GM18868 (cell line): Measurements from ENCODE around the gene ADGRB3.
"Not testable (repeated sequence)": the region's sequence is repeated elsewhere in the genome, so short reads cannot be mapped to it uniquely, and the experiment has no call there.

Source experiments
- ATAC-seq: cut with Tn5 transposase; IDR thresholded peaks from one replicate; pipeline ENCODE4 v1.9.1; 2021; ENCODE audit warnings: mild to moderate bottlenecking, moderate library complexity; ENCODE audit not compliant: unreplicated experiment

Gene ADGRB3

DNA sequence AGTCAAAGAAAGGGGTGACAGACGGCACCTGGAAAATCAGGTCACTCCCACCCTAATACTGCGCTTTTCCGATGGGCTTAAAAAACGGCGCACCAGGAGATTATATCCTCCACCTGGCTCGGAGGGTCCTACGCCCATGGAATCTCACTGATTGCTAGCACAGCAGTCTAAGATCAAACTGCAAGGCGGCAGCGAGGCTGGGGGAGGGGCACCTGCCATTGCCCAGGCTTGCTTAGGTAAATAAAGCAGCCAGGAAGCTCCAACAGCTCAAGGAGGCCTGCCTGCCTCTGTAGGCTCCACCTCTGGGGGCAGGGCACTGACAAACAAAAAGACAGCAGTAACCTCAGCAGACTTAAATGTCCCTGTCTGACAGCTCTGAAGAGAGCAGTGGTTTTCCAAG, 277.7 kb downstream of the ADGRB3 start:
- not testable (repeated sequence) for ATAC-seq

DNA sequence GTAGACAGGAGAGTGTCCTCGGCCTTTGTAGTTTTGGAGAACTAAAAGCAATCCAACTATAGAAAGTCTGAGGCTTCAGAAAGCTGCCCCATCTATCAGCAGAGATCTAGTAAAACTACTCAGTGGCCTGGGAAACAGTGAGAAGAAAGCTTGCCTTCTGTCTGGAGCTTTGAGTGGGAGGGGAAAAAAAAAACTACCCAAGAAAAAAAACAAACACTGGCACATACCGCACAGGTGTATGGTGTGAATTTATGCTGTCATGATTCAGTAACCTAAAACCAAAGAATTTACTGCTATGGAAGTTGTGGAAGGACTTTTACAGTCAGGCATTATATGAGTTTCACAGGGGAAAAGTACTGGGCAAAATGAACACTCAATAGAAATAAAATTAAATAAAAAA, 280.5 kb downstream of the ADGRB3 start:
- no peak for ATAC-seq

DNA sequence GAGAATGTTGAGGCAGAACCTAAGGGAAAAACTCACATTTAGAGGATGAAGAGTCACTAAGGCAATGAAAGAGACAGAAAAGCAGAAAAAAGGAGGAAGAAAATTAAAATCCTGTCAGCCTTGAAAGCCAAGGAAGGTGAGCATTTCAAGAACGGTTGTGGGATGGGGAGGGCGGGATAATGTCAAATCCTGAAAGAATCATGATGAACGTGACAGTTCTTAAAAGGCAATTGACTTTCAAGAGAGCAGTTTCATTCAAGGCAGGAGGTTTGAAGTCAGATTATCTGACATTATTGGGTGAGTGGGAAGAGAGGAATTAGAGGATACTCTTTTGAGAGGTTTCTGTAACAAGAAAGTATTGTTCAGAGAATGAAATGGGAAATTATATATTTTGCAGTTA, 284.5 kb downstream of the ADGRB3 start:
- ATAC-seq: no peak

DNA sequence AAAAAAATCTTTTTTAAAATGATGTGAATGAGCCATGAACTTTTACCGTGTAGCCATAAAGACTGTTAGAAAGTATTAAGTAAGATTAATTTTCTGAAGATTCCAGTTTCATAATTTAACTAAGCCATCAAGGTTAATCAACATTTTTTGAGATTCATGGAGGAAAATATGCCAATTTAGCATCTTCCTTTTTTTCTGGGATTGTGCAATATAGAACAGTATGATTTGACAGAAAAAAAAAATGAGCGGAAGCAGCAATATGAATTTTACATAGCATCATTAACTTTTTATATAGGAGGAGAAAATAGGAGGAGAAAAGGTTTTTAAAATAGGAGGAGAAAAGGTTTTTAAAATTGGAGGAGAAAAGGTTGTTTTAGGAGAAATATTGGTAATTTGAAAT, 306.3 kb downstream of the ADGRB3 start:
- ATAC-seq: no peak

DNA sequence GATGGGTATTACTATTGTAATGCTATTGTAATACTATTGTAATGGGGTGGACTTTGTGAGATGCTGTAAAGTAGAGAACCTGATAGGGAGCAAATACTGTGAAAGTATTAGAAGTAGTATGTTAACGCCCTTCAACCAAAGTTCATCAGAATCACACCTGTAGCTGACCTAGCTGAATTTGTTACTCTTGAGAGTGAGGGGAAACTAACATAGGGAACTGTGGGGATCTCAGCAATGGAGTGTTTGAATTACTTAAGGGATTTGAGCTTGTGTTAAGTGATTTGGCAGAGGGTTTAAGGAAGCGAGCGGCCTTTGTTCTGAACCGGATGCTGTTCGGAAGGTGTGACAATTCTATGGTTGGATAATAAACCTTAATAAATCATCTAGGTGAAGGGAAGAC, 312.6 kb downstream of the ADGRB3 start:
- no peak for ATAC-seq

DNA sequence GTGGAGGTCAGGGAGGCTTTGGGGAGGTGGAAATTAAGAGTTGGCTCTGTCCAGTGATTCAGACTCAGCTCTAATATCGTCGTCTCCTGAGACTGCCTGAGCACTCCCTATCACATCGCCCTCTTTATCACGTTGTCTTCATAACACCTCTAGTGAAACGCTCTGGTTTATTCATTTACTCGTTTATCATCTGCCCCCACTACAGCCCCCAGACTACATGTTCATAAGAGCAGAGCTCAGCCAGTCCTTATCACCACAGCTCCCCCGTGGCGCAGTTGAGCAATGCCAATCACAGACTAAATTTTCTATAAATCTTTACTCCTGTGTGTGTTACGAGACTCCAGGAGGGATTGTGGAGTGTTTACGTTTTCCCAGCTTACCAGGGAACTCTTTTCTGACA, 316.2 kb downstream of the ADGRB3 start:
- no peak for ATAC-seq

DNA sequence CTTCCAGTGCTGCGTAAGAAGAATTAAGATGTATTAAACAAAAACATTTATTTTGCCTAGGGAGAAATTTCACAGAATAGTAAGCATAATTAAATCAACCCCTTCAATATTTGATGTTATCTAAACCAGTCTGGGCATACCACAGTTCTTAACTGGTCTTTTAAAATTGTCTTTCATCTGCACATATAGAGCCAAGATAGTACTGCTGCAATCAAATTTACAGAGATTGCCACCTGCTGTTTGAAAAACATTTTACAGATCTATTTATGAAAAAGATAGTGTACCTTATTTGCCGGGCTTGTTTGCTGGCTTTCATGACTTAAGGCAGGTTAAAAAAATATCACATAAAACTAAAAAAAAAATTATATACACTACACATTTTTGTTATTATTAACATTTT, 323.2 kb downstream of the ADGRB3 start:
- ATAC-seq: peak; percentile 57

DNA sequence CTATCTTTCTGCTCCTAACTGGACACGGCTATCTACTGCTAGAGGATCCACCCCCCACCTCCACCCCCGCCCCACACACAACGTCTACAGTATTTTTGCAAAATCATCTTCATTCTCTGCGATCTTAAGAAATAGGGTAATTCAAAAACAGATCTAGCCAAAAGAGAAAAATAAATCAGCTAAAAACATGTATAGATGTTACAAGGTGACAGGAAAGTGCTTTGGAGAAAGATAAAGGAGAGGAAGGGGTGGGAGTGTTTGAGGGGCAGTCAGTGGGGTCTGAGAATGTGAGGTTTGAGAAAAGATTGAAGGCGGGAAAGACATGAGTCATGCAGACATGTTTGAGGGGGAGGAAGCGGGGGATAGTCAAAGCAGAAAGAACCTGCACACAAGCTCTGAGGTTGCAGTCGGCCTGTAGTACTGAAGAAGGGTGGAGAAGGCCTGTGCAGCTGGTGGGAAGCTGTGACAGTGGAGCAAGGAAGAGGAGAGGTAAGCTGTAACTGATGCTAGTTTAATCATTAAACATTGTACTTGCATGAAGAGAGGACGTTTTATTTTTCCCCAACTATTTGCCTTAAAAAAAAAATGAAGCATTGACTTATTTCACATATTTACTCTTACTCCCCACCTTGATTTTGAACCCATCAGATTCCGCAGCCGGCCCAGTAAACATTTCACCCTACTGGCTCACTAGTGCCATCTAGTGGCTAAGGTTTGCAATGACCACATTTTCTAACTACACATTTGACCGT, 332.6 kb downstream of the ADGRB3 start:
- ATAC-seq: peak; percentile 82

DNA sequence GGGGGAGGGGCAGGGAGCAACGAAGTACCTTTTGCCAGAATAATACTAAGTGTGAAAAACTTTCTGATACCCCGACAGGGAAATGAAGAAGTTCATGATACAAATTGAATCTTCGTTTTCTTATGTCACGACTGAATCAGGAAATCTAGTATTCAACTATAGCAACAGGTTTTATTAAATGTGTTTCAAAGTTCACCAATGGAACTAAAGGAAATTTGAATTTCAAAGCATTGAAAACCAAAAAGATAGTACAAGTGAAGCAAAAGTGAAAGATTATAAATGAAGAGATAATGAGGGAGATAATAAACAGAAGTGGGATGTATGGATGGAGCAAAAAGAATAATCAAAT, 333.2 kb downstream of the ADGRB3 start:
- ATAC-seq: no peak

DNA sequence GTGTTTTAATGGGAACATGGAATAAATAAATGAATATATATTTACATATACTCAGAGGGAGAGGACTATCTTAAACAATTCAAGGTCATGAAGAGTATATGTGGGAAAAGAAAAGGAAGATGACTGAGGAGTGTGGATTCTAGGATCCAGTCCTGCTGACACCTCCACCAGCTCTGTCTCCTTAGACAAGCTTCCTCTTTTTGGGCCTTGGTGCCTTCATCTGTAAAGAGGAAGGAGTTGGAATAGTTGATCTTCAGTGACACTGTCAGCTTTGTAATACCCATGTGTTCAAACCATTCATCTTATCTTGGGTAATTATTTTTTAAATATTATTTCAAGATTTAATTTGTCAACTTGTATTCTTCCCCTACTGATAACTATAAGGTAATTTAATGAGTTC, 338.0 kb downstream of the ADGRB3 start:
- no peak for ATAC-seq

DNA sequence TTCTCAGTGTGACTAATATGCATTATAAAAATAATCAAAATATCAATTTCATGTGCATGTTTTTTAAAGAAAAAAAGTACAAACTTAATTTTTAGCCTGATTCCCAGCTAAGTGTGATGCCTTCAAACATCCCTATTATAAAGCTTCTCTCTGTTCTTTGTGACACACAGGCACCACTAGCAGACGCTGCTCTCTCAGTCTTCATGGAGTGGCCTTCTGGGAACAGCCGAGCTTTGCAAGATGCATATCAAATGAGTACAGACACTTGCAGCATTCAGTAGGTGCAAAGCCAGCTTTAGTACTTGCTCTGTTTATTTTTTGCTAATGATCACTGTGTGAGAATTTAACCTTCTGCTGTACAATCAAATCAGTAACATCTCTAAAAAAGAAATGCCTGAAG, 340.0 kb downstream of the ADGRB3 start:
- ATAC-seq: no peak

DNA sequence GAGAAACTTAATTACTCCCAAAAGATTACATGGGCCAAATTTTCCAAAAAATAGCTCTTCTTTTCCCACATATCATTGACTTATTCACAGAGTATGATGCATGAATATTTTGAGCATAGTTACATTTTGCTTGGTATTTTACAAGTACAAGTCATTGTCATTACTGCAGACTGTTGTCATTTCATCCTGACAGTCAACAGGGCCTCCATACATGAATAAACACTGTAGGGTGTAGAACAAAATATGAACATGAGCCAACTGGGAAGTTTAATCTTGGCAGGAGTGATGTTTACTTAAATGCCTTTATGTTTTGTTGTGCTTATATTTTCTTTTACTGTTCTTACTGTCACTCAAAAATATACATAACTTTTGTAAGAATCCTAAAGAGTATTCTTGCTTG, 340.7 kb downstream of the ADGRB3 start:
- ATAC-seq: no peak

DNA sequence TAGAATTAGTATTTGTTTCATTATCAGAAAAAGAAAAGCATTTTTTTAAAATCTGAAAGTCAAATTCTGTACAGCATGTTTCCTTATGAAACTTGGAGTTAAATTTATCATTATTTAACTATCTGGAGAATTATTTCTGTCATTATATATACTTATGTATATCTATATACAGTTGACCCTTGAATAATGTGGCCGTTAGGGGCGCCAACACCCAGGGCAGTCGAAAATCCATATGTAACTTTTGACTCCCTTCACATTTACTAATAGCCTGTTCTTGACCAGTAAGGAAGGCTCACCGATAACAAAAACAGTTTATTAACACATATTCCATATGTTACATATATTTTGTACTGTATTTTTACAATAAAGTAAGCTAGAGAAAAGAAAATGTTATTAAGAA, 341.2 kb downstream of the ADGRB3 start:
- no peak for ATAC-seq

DNA sequence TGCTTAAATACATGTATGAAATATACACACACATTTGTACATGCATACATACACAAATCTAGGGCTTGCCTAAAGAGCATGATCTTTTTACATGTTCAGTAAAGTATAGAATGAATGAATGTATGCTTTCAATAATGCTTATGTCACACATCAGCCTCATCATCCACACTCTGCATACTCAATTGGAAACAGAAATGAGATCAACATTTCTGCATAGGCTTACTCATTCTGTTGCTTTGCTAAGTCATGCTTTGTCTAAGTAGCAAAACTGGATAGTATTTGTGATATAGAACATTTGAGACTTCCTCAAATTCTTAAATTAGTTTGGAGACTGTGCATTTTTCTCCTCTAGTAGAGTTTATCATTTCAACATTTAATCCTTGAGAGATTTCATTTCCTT, 343.3 kb downstream of the ADGRB3 start:
- no peak for ATAC-seq

DNA sequence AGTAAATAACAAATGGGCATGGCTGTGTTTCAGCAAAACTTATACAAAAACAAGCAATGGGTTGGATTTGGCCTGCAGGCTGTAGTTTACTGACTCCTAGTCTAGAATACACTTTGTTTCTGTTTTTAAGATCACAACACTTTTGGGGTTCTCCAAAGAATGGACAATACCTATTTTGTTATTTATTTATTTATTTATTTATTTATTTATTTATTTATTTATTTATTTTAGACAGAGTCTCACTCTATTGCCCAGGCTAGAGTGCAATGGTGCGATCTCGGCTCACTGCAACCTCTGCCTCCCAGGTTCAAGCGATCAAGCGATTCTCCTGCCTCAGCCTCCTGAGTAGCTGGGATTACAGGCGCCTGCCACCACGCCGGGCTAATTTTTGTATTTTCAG, 346.6 kb downstream of the ADGRB3 start:
- ATAC-seq: not testable (repeated sequence)

DNA sequence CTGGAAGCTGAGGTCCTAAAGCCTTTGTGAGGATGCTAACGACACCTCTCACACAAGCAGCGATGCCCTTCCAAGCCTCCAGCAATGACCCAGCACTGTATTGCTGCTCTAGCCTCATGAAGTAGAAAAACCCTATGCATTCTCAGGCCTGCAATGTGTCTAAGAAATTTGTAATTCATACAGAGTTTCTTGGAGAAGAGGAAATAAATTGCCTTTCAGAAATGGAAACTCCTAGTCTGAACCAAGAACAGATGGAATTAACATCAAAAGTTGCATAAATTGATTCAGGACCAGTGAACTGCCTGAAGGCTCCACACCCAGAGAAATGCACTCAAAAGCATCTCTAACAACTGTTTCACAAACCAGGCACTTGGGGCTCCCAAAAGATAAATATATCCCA, 353.6 kb downstream of the ADGRB3 start:
- no peak for ATAC-seq

DNA sequence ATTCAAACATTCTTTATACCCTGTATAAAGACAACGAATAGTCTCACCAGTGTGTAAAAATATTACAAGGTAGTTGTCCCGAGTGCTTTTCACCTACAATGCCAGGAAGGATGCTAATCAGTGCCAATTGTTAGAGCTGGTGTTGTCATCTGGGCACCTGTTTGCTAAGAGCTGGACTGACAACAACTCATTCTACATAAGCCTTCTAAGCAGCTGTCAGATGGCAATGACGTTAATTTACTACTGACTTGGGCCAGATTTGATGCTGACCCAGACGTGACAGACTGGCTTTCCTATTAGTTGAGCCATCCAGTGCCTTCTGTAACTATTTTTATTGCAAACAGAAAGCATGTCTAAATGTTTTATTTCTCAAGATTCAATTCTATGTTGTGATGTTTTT, 355.2 kb downstream of the ADGRB3 start:
- ATAC-seq: no peak

DNA sequence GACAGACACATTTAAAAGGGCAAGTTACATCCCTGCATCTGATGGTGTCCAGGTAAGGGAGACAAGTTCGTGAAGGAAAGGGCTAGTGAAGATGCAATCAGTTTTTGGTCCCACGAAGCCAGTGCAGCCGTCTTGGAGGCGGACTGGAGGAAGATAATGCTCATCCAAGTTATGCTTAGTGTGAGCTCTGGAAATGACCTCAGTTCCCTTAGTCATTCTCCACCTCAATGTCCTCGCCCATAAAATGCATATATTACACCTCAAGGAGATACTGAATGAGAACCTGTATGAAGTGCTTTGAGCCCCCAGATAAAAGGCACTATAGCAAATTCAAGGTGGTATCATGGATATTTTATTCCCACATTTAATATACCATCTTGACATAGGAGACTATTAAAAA, 358.8 kb downstream of the ADGRB3 start:
- no peak for ATAC-seq

DNA sequence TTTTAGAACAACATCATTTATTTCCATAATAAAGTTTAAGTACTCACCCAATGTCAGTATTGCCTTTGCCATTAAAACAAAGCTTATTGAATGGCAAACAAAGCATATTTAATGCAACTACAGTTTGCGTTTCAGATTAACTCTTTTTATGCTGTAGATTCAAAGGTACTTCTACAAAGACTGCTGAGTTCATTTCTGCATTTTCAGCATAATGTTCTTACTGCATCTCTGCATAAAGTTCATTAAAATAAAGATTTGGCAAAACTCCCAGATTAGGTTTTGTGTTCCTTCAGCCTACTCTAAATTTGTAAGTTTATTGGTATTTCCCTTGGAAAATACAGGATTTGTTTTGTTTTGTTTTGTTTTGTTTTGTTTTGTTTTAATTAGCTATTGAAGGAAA, 359.4 kb downstream of the ADGRB3 start:
- ATAC-seq: no peak

DNA sequence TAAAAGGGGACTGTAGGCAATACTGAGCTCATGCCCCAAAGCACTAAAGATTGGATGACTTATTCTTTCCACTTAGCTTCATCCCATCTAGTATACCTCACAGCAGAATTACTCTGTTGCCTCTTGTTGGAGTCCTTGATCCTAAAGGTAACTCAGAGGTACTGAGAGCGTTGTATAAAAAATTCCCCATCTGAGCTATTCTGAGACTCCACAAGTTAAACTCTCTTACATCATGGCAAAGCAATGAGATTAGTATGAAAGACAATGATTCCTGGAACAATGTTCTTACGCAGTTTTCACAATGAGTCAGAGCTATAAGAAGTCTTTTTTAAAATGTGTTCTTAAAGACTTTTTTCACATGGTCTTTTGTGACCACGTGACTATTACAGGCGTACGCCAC, 370.1 kb downstream of the ADGRB3 start:
- no peak for ATAC-seq

DNA sequence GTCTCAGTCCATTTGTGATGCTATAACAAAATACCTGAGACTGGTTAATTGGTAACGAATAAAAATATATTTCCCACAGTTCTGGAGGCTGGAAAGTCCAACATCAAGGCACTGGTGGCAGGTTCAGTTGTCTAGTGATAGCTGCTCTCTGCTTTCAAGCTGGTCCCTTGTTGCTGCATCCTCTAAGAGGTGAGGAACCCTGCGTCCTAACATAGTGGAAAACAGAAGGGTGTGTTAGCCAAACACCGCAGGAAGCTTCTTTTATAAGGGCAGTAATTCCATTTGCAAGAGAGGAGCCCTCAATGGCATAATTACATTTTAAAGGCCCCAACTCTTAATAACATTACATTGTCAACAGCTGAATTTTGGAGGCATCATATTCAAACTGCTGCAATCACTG, 372.7 kb downstream of the ADGRB3 start:
- ATAC-seq: no peak

DNA sequence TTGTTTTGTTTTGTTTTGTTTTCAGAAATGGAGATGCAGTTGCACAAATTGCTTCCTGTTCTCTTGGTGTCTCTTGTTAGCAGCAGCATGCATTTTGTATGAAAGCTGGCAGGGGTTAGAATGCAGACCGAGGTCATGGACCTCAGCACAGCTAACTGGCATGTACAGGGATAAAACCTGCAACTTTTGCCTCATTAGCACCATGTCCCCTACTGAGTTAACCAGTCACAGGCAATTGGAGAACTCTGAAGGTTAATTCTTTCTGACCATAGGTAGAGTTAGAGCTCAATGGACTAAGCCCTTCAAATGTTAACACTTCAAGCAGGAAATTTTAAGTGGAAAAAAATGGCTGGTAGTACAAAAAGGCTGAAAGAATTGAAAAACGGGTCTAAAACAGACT, 377.1 kb downstream of the ADGRB3 start:
- ATAC-seq: no peak

DNA sequence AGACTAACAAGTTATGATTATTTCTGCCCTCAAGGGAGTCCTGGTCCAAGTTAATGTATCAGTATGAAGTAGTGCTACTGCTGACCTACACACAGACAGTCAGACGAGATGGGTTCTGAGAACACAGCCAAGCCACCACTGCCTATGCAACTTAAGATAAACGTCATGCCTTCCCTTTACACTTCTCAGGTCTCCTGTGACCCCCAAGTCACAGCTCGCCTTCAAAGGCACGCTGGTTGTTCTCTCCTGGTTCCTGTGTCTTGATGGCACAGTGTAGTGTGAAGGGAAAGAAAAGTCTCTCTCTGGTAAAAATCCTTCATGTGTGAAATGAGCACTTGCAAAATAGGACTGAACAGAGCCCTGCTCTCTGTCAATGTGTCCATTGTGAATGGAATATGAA, 377.8 kb downstream of the ADGRB3 start:
- ATAC-seq: no peak
